Sigmoid colon (tissue), 4 donors: ENCODE results near the gene LUZP1.

ENCODE experiments used
- POLR2AphosphoS5 ChIP-seq, 4 donors: sonication (generic); formaldehyde crosslinking; IDR thresholded peaks; one replicate each; pipeline ENCODE4 v1.6.1; 2017; ENCODE audit warnings: antibody characterized with exemption in 4 of 4
- TF ChIP-seq, protein P1 (sequence below), 4 experiments: fragments of 450-650 bp in 3 of 4; fragments of 200-600 bp in 1 of 4; IDR thresholded peaks; one replicate each; pipeline ENCODE4 v1.5.1; 2016 to 2019; ENCODE audit warnings: antibody characterized with exemption in 4 of 4, mild to moderate bottlenecking in 3 of 4, moderate library complexity in 2 of 4

- TF ChIP-seq, protein P1, sequence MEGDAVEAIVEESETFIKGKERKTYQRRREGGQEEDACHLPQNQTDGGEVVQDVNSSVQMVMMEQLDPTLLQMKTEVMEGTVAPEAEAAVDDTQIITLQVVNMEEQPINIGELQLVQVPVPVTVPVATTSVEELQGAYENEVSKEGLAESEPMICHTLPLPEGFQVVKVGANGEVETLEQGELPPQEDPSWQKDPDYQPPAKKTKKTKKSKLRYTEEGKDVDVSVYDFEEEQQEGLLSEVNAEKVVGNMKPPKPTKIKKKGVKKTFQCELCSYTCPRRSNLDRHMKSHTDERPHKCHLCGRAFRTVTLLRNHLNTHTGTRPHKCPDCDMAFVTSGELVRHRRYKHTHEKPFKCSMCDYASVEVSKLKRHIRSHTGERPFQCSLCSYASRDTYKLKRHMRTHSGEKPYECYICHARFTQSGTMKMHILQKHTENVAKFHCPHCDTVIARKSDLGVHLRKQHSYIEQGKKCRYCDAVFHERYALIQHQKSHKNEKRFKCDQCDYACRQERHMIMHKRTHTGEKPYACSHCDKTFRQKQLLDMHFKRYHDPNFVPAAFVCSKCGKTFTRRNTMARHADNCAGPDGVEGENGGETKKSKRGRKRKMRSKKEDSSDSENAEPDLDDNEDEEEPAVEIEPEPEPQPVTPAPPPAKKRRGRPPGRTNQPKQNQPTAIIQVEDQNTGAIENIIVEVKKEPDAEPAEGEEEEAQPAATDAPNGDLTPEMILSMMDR (IDR thresholded peaks at IDR 0.05), result no peak
- TF ChIP-seq POLR2AphosphoS5 (IDR thresholded peaks at IDR 0.05), result no peak
Observed at GRCh38 chr1:23179862-23180261, 11.2 kb upstream of the LUZP1 start.
